Measurements from ENCODE around the gene BAHCC1. TPM values are rescaled to one million over a fixed set of nuclear protein-coding genes. Genes with fewer than 3 reads are reported as not detected.

The BAHCC1 gene
- total RNA-seq, 1 donor = 6.5 TPM

DNA sequence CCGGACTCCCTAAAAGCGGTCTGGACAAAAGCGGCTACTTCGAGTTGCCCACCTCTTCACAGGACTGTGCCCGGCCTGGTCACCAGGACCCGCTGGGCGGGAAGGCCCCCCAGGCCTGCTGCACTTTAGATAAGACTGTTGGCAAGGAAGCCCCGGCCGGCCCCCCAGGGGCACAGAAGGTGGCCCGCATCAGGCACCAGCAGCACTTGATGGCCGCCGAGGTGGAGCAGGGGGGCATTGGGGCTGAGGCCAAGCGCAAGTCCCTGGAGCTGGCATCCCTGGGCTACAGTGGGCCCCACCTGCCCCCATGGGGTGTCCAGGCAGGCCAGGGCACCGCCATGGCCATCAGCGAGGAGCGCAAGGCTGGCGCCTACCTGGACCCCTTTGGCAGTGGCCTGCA lies 47.5 kb downstream of the BAHCC1 start:
- DNase-seq (ENCODE audit: low read depth) = no peak
- H3K4me3 ChIP-seq (ENCODE audit: low read depth, low read length) = no peak overlapping the region
- TF ChIP-seq, protein P1, sequence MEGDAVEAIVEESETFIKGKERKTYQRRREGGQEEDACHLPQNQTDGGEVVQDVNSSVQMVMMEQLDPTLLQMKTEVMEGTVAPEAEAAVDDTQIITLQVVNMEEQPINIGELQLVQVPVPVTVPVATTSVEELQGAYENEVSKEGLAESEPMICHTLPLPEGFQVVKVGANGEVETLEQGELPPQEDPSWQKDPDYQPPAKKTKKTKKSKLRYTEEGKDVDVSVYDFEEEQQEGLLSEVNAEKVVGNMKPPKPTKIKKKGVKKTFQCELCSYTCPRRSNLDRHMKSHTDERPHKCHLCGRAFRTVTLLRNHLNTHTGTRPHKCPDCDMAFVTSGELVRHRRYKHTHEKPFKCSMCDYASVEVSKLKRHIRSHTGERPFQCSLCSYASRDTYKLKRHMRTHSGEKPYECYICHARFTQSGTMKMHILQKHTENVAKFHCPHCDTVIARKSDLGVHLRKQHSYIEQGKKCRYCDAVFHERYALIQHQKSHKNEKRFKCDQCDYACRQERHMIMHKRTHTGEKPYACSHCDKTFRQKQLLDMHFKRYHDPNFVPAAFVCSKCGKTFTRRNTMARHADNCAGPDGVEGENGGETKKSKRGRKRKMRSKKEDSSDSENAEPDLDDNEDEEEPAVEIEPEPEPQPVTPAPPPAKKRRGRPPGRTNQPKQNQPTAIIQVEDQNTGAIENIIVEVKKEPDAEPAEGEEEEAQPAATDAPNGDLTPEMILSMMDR (IDR thresholded peaks at IDR 0.05; ENCODE audit: insufficient read depth, low read depth, low read length) = no peak

DNA sequence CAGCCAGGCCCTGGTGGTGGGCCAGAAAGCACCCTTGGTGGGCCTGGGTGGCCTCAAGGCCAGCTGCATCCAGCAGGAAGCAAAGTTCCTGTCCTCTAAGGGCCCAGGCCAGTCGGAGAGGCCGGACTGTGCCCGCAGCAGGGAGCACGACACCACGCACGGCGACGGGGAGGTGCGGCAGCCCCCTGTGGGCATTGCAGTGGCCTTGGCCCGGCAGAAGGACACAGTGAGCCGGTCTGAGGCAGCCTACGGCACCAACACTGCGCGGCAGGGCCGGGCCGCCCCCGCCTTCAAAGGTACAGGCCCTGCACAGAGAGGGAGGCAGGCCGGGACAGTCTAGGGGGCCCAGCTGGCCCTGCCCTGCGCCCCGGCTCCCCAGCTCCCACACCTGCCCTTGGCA lies 48.0 kb downstream of the BAHCC1 start:
- H3K4me3 ChIP-seq (ENCODE audit: low read depth, low read length) = no peak overlapping the region
- no peak for DNase-seq (ENCODE audit: low read depth)
- TF ChIP-seq, protein P1 (IDR thresholded peaks at IDR 0.05; ENCODE audit: insufficient read depth, low read depth, low read length) = no peak

DNA sequence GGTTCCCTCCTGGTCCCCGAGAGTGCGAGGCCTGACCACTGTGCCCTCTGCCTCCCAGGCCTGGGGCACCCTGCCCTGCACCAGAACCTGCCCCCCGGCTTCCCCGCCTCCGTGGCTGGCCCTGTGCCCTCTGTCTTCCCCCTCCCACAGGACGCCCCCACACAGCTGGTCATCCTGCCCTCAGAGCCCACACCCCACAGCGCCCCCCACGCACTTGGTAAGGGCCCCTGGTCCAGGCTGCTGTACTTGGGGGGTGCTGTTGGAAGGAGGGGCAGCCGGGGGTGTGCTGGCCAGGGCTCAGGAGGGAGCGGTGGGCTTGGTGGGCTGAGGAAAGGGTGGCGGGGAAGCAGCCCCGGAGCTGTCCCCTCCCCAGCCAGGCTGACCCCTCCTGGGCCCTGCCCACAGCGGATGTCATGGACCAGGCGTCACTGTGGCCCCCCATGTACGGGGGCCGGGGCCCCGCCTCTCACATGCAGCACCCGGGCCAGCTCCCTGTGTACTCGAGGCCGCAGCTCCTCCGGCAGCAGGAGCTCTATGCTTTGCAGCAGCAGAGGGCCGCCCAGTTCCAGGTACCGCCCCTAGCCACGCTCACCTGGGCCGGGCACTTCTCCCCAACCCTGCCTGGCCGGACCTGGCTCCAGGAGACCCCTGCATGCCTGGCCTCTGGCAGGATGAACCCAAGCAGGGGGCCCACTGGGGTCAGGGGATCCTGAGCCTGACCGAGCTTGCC lies 49.5 kb downstream of the BAHCC1 start:
- TF ChIP-seq, protein P1 (IDR thresholded peaks at IDR 0.05; ENCODE audit: insufficient read depth, low read depth, low read length) = no peak
- DNase-seq (ENCODE audit: low read depth) = no peak
- no peak overlapping the region for H3K4me3 ChIP-seq (ENCODE audit: low read depth, low read length)

DNA sequence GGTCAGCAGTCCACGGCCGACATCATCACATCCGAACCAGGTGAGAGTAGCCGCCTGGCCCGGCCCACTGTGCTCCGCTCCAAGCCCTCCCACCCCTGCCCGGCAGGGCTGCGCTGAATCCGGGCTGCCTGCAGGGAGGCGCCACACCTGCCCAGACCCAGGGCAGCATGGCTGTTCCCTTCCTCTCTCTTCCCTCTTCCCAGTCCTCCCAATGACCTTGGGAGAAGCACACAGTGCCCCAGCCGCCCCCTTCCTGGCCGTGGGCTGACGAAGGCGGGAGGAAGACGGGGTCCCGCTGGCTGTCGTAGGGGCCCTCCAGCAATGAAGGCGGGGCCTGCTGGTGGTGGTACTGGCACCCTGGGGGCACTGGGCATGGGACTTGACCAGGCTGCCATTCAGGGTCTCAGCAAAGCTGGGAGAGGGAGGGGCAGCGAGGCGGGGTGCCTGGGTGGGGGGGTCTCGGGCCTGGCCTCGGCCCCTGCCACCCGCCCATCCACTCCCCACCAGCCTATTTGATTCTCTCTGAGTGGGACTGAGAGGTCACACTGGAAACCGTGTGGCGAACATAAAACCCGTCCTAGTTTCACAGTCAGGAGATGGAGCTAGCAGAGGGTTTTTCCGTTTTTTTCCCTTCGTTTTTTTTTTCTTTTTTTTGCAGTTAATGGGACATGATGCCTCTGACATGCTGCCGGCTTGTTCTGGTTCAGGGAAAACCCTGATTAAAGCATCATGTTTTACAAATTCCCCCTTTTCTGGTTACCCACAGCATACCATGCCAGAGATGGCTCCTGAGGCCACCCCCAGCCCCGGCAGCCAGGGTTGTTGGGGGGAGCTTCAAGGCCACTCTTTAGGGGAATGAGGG lies 50.6 kb downstream of the BAHCC1 start:
- no peak for DNase-seq (ENCODE audit: low read depth)
- H3K4me3 ChIP-seq (ENCODE audit: low read depth, low read length) = no peak overlapping the region
- TF ChIP-seq, protein P1 (IDR thresholded peaks at IDR 0.05; ENCODE audit: insufficient read depth, low read depth, low read length) = no peak

DNA sequence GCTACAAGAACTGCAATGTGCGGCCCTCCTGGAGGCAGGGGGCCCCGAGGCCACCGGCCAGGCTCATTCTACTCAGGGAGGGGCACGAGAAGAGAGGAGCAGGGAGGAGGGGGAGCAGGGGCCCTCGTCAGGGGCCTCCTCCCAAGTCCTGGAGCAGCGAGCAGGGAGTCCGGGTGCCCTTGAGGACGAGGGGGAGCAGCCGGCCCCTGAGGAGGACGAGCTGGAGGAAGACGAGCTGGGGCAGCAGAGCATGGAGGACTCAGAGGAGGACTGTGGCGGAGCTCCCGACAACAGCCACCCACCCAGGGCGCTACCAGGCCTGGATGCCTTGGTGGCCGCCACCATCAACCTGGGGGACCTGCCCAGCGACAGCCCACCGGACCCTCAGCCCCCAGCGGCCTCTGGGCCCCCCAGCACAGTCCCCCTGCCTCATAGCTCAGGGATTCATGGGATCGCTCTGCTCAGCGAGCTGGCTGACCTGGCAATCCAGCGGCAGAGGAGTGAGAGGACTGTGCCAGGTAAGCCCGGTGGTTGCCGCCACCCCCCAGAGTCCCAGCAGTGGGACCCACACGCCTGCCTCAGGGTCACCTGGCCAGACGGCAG lies 52.2 kb downstream of the BAHCC1 start:
- TF ChIP-seq, protein P1 (IDR thresholded peaks at IDR 0.05; ENCODE audit: insufficient read depth, low read depth, low read length) = no peak
- DNase-seq (ENCODE audit: low read depth) = no peak
- H3K4me3 ChIP-seq (ENCODE audit: low read depth, low read length) = no peak overlapping the region

DNA sequence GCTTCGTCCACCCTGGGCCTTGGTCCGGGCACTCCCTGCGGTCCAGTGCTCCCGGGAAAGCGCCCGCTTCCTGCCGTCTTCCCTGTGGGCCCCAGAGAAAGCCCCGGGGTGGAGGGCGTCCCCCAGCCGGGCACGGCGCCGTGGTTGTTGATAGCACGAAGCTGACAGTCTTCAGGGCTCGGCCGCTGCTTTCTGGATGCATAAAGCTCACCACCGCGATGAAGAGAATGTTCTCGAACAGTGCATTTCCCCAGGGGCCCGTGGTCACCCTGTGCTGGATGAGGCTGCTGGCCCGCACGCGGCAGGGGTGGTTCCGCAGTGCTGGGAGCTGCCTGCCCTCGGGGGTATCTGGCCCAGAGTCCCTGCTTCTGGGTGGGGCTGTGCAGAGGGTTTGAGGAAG lies 53.2 kb downstream of the BAHCC1 start:
- no peak for DNase-seq (ENCODE audit: low read depth)
- TF ChIP-seq, protein P1 (IDR thresholded peaks at IDR 0.05; ENCODE audit: insufficient read depth, low read depth, low read length) = no peak
- no peak overlapping the region for H3K4me3 ChIP-seq (ENCODE audit: low read depth, low read length)
